Thyroid gland (tissue), 4 donors: ENCODE measurements around the gene ZC3H18.

Experiments used
- CTCF ChIP-seq, 6 experiments: fragments of 200-600 bp in 3 of 6; fragments of 450-650 bp in 3 of 6; sonication (generic) in 3 of 6; IDR thresholded peaks; one replicate each; pipeline ENCODE4 v1.5.1; 2016 to 2019; ENCODE audit warnings: antibody characterized with exemption in 6 of 6, mild to moderate bottlenecking in 2 of 6, inconsistent platforms in 1 of 6, moderate library complexity in 1 of 6
- POLR2A ChIP-seq, 2 donors: fragments of 450-650 bp; IDR thresholded peaks; one replicate each; pipeline ENCODE4 v1.6.1; 2017; ENCODE audit warnings: antibody characterized with exemption in 2 of 2, mild to moderate bottlenecking in 2 of 2, moderate library complexity in 1 of 2

- TF ChIP-seq POLR2A (IDR thresholded peaks at IDR 0.05) (no peak), CTCF (IDR thresholded peaks at IDR 0.05) (no peak)
Observed at GRCh38 chr16:88585269-88585668, 15.1 kb downstream of the ZC3H18 start.
